NOMO-1 treated with DMSO at 0.1 percent for 48 hours (cell line): ENCODE measurements around the gene NELL2.
"Not testable (repeated sequence)": the region's sequence is repeated elsewhere in the genome, so short reads cannot be mapped to it uniquely, and the experiment has no call there.

Experiments
- DNase-seq: peaks from one replicate; lab custom pipeline; 2025; ENCODE audit not compliant: unreplicated experiment; lab: John Stamatoyannopoulos, UW

NELL2 gene

GRCh38 chr12:44847888-44848702 is 28.0 kb downstream of the NELL2 start:
- no peak for DNase-seq

GRCh38 chr12:44847403-44847802 is 28.7 kb downstream of the NELL2 start:
- DNase-seq: no peak

GRCh38 chr12:44846826-44847225 is 29.3 kb downstream of the NELL2 start:
- no peak for DNase-seq

- DNase-seq: no peak
These were observed 33.4 kb downstream of the NELL2 start for GRCh38 chr12:44842669-44843068.

- no peak for DNase-seq
These were observed 36.3 kb downstream of the NELL2 start for GRCh38 chr12:44839785-44840184.

DNA sequence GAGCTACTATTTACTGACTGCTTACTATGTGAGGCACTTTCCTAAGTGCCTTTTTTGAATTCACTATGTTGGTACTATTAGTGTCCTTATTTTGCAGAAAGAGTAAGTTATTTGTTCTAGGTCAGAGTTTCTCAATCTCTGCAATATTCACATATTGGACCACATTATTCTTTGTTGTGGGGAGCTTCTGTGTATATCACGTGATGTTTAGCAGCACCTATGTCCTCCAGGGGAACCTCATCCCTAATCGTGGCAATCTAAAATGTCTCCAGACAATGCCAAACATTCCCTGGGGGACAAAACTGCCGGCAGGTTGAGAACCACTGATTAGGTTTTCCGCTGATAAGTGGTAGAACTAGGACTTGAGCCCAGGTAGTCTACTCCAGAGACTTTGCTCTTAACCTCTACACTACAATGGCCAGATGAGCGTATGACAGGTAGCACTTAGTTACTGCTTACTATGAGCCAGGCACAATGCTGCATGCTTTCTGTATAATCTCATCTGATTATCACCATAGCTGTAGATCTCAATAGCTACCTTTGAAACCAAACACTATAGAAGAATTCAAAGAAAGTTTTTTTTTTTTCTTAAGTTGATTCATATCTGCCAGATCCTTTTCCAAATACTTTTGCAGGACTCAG is 38.9 kb downstream of the NELL2 start:
- DNase-seq: no peak

- DNase-seq: no peak
These were observed 40.3 kb downstream of the NELL2 start for GRCh38 chr12:44835641-44836379.

DNA sequence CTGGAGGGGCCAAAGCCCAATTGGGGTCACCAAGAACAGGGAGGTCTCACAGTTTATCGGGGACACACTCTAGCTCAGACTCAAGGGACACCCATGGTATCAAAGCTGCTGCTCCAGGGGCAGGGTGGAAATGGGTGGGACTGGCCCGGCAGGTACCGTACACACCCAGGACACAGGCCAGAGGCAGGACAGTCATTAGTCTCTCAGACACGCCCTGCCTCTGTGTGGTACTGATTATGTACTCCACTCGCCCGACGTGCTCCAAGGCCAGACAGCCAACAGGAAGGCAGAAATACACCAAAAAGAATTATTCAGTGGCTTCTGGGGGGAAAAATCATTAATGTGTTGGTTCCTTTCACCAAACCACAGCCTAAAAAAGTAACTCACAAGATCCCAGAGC is 41.1 kb downstream of the NELL2 start:
- not testable (repeated sequence) for DNase-seq

DNA sequence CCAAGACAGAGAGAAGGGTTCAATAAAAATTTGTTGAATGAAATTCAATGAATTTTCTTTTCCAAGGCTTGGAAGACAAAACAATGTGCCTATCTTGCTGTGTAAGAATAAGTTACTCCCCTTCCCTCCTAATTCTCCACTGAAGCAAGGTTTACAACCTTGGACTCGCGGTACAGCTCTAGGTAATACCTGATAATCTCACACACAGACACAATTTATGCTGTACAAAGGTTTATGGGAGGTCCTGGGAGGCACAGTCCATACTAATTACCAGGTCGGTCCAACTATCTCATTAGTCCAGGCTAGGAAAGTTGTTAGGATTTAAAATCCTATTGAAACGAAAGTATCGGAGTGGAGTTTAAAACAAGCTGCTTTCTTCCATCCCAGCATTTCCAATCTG is 42.6 kb downstream of the NELL2 start:
- no peak for DNase-seq

DNA sequence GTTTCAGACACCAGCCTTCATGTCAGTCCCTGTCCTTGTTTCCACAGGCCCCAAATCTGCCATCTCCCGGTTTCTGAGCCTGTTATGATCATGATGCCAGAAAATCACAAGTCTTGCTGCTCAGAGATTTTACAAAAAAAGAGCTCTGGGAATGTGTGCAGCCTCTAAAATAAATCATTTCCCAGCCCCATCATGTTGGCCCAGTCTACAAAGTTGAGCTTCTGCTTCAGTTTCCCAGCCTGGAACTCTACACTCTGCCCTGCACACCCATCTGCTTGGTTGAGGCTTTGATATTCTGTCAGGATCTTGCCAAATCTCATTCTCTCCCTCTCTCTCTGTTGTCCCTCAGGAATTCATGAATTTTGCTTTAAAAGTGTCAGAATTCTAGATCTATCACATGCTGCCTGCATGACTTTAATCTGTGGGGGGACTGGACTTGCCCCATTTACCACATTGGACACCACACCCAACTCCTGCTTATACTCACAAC is 45.5 kb downstream of the NELL2 start:
- DNase-seq: no peak

DNA sequence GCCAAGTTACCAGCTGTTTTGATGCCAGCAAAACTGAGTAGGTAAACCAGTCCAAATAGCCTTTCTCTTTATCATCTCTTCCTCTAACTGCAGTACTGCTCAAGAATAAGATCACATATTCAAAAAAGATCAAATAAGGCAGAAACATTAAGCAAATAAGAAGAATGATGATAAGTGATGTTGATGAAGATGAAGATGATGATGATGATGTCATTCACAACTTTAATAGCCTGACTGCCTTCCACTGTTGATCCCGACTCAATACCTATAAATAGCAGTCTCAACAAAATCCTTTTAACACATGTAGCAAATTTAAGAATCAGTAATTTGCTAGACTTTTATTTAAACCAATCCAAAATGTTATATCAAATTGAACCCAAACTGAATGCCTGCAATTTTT is 47.1 kb downstream of the NELL2 start:
- no peak for DNase-seq

DNA sequence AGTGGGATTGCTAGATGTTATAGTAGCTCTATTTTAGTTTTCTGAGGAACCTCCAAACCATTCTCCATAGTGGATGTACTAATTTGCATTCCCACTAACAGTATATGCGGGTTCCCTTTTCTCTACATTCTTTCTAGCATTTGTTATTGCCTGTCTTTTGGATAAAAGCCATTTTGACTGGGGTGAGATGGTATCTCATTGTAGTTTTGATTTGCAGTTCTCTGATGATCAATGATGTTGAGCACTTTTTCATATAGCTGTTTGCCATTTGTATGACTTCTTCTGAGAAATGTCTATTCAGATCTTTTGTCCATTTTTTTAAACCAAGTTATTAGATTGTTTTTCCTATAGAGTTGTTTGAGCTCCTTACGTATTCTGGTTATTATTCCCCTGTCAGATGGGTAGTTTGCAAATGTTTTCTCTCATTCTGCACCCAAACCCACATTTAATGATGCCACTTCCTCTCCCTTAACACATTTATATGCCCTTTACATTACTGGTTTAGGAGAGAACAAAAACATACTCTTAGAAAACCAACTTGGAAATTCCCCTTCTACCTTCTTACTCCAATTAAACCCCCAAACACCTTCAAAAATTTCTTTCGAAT is 48.2 kb downstream of the NELL2 start:
- no peak for DNase-seq

DNA sequence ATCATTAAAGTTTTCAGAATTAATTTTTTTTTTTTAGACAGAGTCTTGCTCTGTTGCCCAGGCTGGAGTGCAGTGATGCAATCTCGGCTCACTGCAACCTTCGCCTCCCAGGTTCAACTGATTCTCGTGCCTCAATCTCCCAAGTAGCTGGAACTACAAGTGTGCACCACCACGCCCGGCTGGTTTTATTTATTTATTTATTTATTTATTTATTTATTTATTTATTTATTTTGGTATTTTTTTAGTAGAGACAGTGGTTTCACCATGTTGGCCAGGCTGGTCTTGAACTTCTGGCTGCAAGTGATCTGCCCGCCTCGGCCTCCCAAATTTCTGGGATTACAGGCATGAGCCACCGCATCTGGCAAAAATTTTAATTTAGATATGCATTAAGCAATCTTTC is 54.4 kb downstream of the NELL2 start:
- DNase-seq: not testable (repeated sequence)

GRCh38 chr12:44819884-44820283 is 56.2 kb downstream of the NELL2 start:
- DNase-seq: no peak

DNA sequence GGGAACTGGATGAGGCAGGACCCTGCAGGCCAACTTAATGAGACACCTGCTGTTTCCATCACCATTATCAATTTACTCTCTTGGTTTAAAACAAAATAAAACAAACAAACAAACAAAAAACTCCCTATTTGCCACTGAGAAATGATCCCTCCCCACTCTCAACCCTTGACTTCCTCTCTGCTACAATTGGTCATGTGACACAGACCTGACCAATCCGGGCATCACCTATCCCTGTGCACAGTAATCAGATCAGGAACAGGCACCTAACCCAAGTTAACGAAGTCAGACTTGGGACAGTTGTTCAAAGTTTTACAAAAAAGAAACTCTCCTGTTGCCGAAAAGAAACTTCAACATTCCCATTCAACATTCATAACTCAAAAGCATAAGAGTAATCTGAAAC is 58.4 kb downstream of the NELL2 start:
- no peak for DNase-seq

- no peak for DNase-seq
These were observed 59.6 kb downstream of the NELL2 start for GRCh38 chr12:44816446-44817017.

GRCh38 chr12:44812062-44812461 is 64.1 kb downstream of the NELL2 start:
- no peak for DNase-seq

DNA sequence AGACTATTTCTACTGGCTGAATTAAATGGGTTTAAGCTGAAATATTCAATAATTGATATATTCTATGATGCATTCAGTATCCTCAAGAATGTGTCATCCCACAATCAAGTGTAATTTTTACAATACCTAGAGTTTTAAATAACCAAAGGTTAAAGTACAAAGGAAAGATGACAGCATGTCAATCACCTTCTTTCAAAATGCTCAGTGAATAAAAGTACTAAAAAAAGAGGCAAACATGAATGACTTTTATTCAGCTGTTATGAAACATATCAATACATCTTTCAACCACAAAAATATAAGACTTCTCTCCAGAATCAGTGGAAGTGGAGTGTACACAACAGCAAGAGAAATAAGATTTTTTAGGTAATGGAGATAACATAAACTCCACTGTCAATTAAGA is 72.0 kb downstream of the NELL2 start:
- DNase-seq: no peak

GRCh38 chr12:44795970-44796369 is 80.1 kb downstream of the NELL2 start:
- DNase-seq: no peak

DNA sequence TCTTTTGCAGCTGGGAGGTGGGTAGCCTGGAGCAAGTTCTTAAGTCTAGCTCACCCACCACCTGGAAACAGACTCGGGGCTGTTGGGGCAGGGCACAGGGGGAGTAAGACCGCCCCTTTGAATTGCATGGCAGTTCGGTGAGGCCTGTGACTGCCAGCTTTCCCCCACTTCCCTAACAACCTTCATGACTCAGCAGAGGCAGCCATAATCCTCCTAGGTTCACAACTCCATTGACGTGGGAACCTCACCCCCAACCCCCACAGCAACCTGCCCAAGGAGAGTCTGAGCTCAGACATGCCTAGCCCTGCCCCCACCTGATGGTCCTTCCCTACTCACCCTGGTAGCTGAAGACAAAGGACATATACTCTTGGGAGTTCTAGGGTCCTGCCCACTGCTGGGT is 87.4 kb downstream of the NELL2 start:
- DNase-seq: no peak

DNA sequence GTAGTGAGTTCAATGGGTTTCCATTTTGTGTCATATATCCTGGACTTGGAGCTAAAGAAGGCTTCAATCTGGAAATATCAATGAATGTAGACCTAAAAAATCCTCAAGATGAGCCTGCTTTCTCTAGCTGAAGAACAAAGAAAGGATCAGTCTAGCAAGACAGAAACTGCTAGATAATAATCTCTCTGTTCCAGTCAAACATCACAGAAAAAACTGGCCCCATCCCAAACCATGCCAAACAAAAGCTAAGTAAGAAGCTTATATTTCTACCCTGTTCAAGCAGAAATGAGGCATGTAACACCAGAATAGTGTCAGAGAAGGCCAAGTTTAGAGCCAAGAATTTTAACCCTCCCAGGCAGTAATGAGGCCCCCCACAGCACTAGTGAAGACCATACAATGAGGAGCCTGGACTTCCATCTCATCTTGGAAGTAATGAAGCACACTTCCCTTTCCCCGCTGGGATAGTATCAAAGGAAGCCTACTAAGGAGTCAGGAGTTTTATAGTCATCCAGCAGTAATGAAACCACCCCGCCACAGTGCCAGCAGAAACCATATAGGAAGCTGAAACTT is 95.8 kb downstream of the NELL2 start:
- DNase-seq: no peak
